ENCODE measurements around the gene STEAP2.

GRCh38 chr7:90225601-90226000, 14.1 kb downstream of the STEAP2 start:
- no peak for TF ChIP-seq CTCF (conservative IDR thresholded peaks at IDR 0.05; ENCODE audit: low read length)
- no peak for TF ChIP-seq EZH2phosphoT487 (IDR thresholded peaks at IDR 0.05; ENCODE audit: borderline replicate concordance)
